Pons (tissue), 1 donor: ENCODE measurements around the gene MRGPRF.

Experiments used
- DNase-seq: peaks from one replicate; pipeline ENCODE4 v3.0.0-alpha.2; 2016; ENCODE audit warnings: low spot score

MRGPRF gene

GRCh38 chr11:69050592-69051380 is 37.7 kb upstream of the MRGPRF start:
- DNase-seq: no peak

GRCh38 chr11:69049490-69049867 is 36.4 kb upstream of the MRGPRF start:
- DNase-seq: no peak

- DNase-seq: peak; percentile 96
Observed at GRCh38 chr11:69048694-69049489, 35.8 kb upstream of the MRGPRF start, which contains the start of gene TPCN2. Gene TPCN2 (plus strand): TSS chr11:69048932. CDS start chr11:69048998, 66 bp downstream.

GRCh38 chr11:69048031-69048693 is 35.1 kb upstream of the MRGPRF start:
- DNase-seq: no peak

GRCh38 chr11:69044111-69045013 is 31.3 kb upstream of the MRGPRF start:
- DNase-seq: peak; percentile 76

- no peak for DNase-seq
Observed at GRCh38 chr11:69041516-69041915, 28.5 kb upstream of the MRGPRF start.

GRCh38 chr11:69040581-69041260 is 27.7 kb upstream of the MRGPRF start:
- DNase-seq: no peak

- no peak for DNase-seq
Observed at GRCh38 chr11:69040051-69040450, 27.0 kb upstream of the MRGPRF start.

GRCh38 chr11:69039501-69039900 is 26.5 kb upstream of the MRGPRF start:
- no peak for DNase-seq

GRCh38 chr11:69037544-69037943 is 24.5 kb upstream of the MRGPRF start:
- no peak for DNase-seq

- no peak for DNase-seq
Observed at GRCh38 chr11:69037074-69037473, 24.0 kb upstream of the MRGPRF start.

- no peak for DNase-seq
Observed at GRCh38 chr11:69035946-69036340, 22.9 kb upstream of the MRGPRF start.

- no peak for DNase-seq
Observed at GRCh38 chr11:69035150-69035945, 22.3 kb upstream of the MRGPRF start.

GRCh38 chr11:69034123-69034867 is 21.2 kb upstream of the MRGPRF start:
- DNase-seq: no peak

- no peak for DNase-seq
Observed at GRCh38 chr11:69033431-69033830, 20.4 kb upstream of the MRGPRF start.

GRCh38 chr11:69032833-69033232 is 19.8 kb upstream of the MRGPRF start:
- DNase-seq: no peak

GRCh38 chr11:69030301-69030700 is 17.3 kb upstream of the MRGPRF start:
- no peak for DNase-seq

GRCh38 chr11:69027704-69028372 is 14.8 kb upstream of the MRGPRF start:
- DNase-seq: no peak

GRCh38 chr11:69024509-69024908 is 11.5 kb upstream of the MRGPRF start:
- no peak for DNase-seq
